Thoracic aorta (tissue), 2 donors: Measurements from ENCODE around the gene CFAP97D1. TPM values are rescaled to one million over a fixed set of nuclear protein-coding genes. Genes with fewer than 3 reads are reported as not detected.

Experiments
- ATAC-seq: fragments of 150-250 bp; one replicate; pipeline ENCODE4 v1.8.0; 2017; ENCODE audit warnings: low read depth; ENCODE audit not compliant: insufficient number of reproducible peaks, low FRiP score
- DNase-seq: peaks from one replicate; pipeline ENCODE4 v3.0.0-alpha.2; 2020; ENCODE audit warnings: low spot score
- H3K27ac ChIP-seq, 2 donors: fragments of 200-600 bp; sonication (generic); 1 replicate in 1 of 2; 2 replicates in 1 of 2; pipeline ENCODE4 v1.5.1; 2016; ENCODE audit warnings: mild to moderate bottlenecking in 2 of 2, moderate library complexity in 2 of 2
- H3K27me3 ChIP-seq: fragments of 200-600 bp; sonication (generic); replicated peaks from 2 replicates; pipeline ENCODE4 v1.6.0; 2016; ENCODE audit warnings: mild to moderate bottlenecking; ENCODE audit not compliant: insufficient read depth
- H3K36me3 ChIP-seq: fragments of 200-600 bp; sonication (generic); one replicate; pipeline ENCODE4 v1.5.1; 2016
- H3K4me1 ChIP-seq, 2 donors: fragments of 200-600 bp; sonication (generic); 1 replicate in 1 of 2; 2 replicates in 1 of 2; pipeline versions ENCODE4 v1.5.1 to v1.6.0; 2016; ENCODE audit warnings: low read depth in 2 of 2, mild to moderate bottlenecking in 1 of 2; ENCODE audit not compliant: control insufficient read depth in 1 of 2
- H3K4me3 ChIP-seq: fragments of 200-600 bp; sonication (generic); 2 replicates; pipeline ENCODE4 v1.5.1; 2016; ENCODE audit warnings: mild to moderate bottlenecking
- H3K9me3 ChIP-seq: fragments of 200-600 bp; sonication (generic); 2 replicates; pipeline ENCODE4 v1.5.1; 2016
- CTCF ChIP-seq: fragments of 200-600 bp; sonication (generic); IDR thresholded peaks from one replicate; pipeline ENCODE4 v1.5.1; 2019; ENCODE audit warnings: antibody characterized with exemption
- total RNA-seq, 2 donors: library from RNA; depleted of rRNA; stranded (reverse); fragments of >200 nt; gene quantifications; one replicate each; pipeline versions ENCODE4 v1.1.0 to v1.2.3, GENCODE V29; 2016

CFAP97D1 gene
- total RNA-seq, 2 donors from 2014 or later: not detected

- H3K4me1 ChIP-seq: peaks cover 7 to 34% of the 10 kb centered on the region in 2 donors
- no peak for TF ChIP-seq CTCF
- no peak for ATAC-seq
- DNase-seq: no peak
- H3K36me3 ChIP-seq: peaks cover 33% of the 10 kb centered on the region
- H3K27ac ChIP-seq: peak overlapping the region in 1 of 2 donors; percentile 53
- H3K9me3 ChIP-seq: no peaks in the 10 kb centered on the region
- no peak overlapping the region for H3K4me3 ChIP-seq
- H3K27me3 ChIP-seq: no peaks in the 10 kb centered on the region
Observed at GRCh38 chr17:43767053-43767712, 13.1 kb upstream of the CFAP97D1 start.

GRCh38 chr17:43767713-43768059 is 12.5 kb upstream of the CFAP97D1 start:
- no peak for ATAC-seq
- H3K36me3 ChIP-seq: peaks cover 38% of the 10 kb centered on the region

GRCh38 chr17:43768382-43768781 is 11.9 kb upstream of the CFAP97D1 start:
- H3K36me3 ChIP-seq: peaks cover 38% of the 10 kb centered on the region
- peaks cover 17 to 39% of the 10 kb centered on the region in 2 donors for H3K4me1 ChIP-seq
- no peak for ATAC-seq
- TF ChIP-seq CTCF: no peak
- no peak overlapping the region for H3K27ac ChIP-seq
- DNase-seq: no peak
- H3K4me3 ChIP-seq: no peak overlapping the region
- H3K9me3 ChIP-seq: no peaks in the 10 kb centered on the region
- H3K27me3 ChIP-seq: no peaks in the 10 kb centered on the region

More at GRCh38 chr17:43767713-43768059, 12.5 kb upstream of the CFAP97D1 start:
- H3K4me1 ChIP-seq: peaks cover 12 to 34% of the 10 kb centered on the region in 2 donors
- no peak for TF ChIP-seq CTCF
- H3K9me3 ChIP-seq: no peaks in the 10 kb centered on the region
- no peak overlapping the region for H3K4me3 ChIP-seq
- no peak for DNase-seq
- no peak overlapping the region for H3K27ac ChIP-seq
- H3K27me3 ChIP-seq: no peaks in the 10 kb centered on the region

- peaks cover 38% of the 10 kb centered on the region for H3K36me3 ChIP-seq
- H3K9me3 ChIP-seq: no peaks in the 10 kb centered on the region
- peaks cover 17 to 43% of the 10 kb centered on the region in 2 donors for H3K4me1 ChIP-seq
- no peak overlapping the region for H3K27ac ChIP-seq
- H3K4me3 ChIP-seq: no peak overlapping the region
- no peaks in the 10 kb centered on the region for H3K27me3 ChIP-seq
- DNase-seq (no peak), ATAC-seq (no peak)
- no peak for TF ChIP-seq CTCF
Observed at GRCh38 chr17:43768943-43769342, 11.3 kb upstream of the CFAP97D1 start.

- H3K27ac ChIP-seq: no peak overlapping the region
- H3K4me1 ChIP-seq: peaks cover 13 to 43% of the 10 kb centered on the region in 2 donors
- no peaks in the 10 kb centered on the region for H3K27me3 ChIP-seq
- DNase-seq (no peak), ATAC-seq (no peak)
- peaks cover 41% of the 10 kb centered on the region for H3K36me3 ChIP-seq
- no peak for TF ChIP-seq CTCF
- H3K4me3 ChIP-seq: no peak overlapping the region
- H3K9me3 ChIP-seq: no peaks in the 10 kb centered on the region
Observed at GRCh38 chr17:43769426-43769825, 10.8 kb upstream of the CFAP97D1 start.
